DND-41 (cell line): ENCODE data around the gene ACAD11.

ENCODE experiments used
- ATAC-seq: fragments of 200-7000 bp; cut with Tn5 transposase; 3 replicates; pipeline ENCODE4 v1.9.1; 2021; ENCODE audit warnings: low read depth; ENCODE audit not compliant: insufficient read depth
- DNase-seq: peaks from one replicate; pipeline ENCODE4 v3.0.0-alpha.2; 2020
- H2AFZ ChIP-seq: 2 replicates; pipeline ENCODE4 v1.6.0; 2012; ENCODE audit warnings: low read depth, low read length
- H3K27ac ChIP-seq: 2 replicates; pipeline ENCODE4 v1.5.1; 2012; ENCODE audit warnings: low read length, inconsistent platforms
- H3K27me3 ChIP-seq: fragments of 200-600 bp; sonication (generic); 2 replicates; pipeline ENCODE4 v1.6.0; 2012; ENCODE audit warnings: low read length, mild to moderate bottlenecking, inconsistent platforms; ENCODE audit not compliant: insufficient read depth, poor library complexity
- H3K36me3 ChIP-seq: 2 replicates; pipeline ENCODE4 v1.5.1; 2012; ENCODE audit warnings: low read length, inconsistent platforms; ENCODE audit not compliant: insufficient read depth
- H3K4me1 ChIP-seq: 2 replicates; pipeline ENCODE4 v1.5.1; 2012; ENCODE audit warnings: mild to moderate bottlenecking, low read length; ENCODE audit not compliant: insufficient read depth
- H3K4me2 ChIP-seq: 2 replicates; pipeline ENCODE4 v1.6.0; 2012; ENCODE audit warnings: mild to moderate bottlenecking, moderate library complexity, low read length, inconsistent platforms; ENCODE audit not compliant: insufficient read depth
- H3K4me3 ChIP-seq, 2 experiments: fragments of 200-600 bp in 1 of 2; shearing (Covaris generic) in 1 of 2; 2 replicates each; pipeline ENCODE4 v1.5.1; 2012 to 2016; ENCODE audit warnings: inconsistent platforms in 2 of 2, low read length in 2 of 2, mild to moderate bottlenecking in 2 of 2, low read depth in 1 of 2, moderate library complexity in 1 of 2
- H3K79me2 ChIP-seq: 2 replicates; pipeline ENCODE4 v1.6.0; 2012; ENCODE audit warnings: low read length, inconsistent platforms; ENCODE audit not compliant: insufficient read depth
- H3K9ac ChIP-seq: 2 replicates; pipeline ENCODE4 v1.6.0; 2012; ENCODE audit warnings: low read depth, mild to moderate bottlenecking, inconsistent platforms, low read length, moderate library complexity
- H3K9me3 ChIP-seq: 2 replicates; pipeline ENCODE4 v1.5.1; 2012; ENCODE audit warnings: low read length, moderate library complexity, mild to moderate bottlenecking, inconsistent platforms; ENCODE audit not compliant: insufficient read depth, severe bottlenecking
- H4K20me1 ChIP-seq: 2 replicates; pipeline ENCODE4 v1.6.0; 2012; ENCODE audit warnings: low read length; ENCODE audit not compliant: insufficient read depth
- CTCF ChIP-seq: IDR thresholded peaks from 2 replicates; pipeline ENCODE4 v1.5.1; 2012; ENCODE audit warnings: borderline replicate concordance, low read length, moderate library complexity, mild to moderate bottlenecking; ENCODE audit not compliant: poor library complexity, severe bottlenecking; ENCODE audit errors: extremely low read depth
- EZH2 ChIP-seq: IDR thresholded peaks from 3 replicates; pipeline ENCODE4 v1.6.1; 2012; ENCODE audit warnings: borderline replicate concordance, low read depth, mild to moderate bottlenecking, moderate library complexity, low read length, inconsistent platforms; ENCODE audit not compliant: severe bottlenecking

Gene ACAD11

DNA sequence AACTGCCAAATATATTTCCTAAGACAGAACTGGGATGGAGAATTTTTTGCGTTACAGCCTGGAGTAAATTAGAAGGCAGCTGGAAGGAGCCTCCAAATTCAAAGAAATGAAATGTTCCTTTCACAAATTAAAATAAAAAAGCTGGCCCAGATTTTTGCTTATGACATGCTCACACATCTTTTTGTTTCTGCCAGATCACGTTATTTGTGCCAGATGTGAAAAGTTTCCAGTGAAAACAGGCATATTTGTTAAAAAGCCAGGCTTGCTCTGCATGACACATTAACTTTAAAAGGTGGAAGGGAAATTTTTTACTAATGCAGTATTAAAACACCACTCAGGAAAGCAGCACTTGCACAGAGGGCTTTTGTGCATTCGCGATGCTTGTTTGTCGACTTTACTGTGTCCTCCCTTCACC, 85.8 kb downstream of the ACAD11 start:
- H3K4me1 ChIP-seq, result no peaks in the 10 kb centered on the region
- H3K4me3 ChIP-seq, result no peak overlapping the region
- no peak for TF ChIP-seq EZH2
- no peak for TF ChIP-seq CTCF
- H3K4me2 ChIP-seq, result no peak overlapping the region
- H3K27ac ChIP-seq, result no peak overlapping the region
- no peak overlapping the region for H3K9ac ChIP-seq
- no peaks in the 10 kb centered on the region for H3K79me2 ChIP-seq
- peaks cover 19% of the 10 kb centered on the region; the same call in 1 of the 2 replicates for H3K36me3 ChIP-seq
- no peaks in the 10 kb centered on the region for H3K27me3 ChIP-seq
- ATAC-seq (no peak), DNase-seq (no peak)
- no peaks in the 10 kb centered on the region for H3K9me3 ChIP-seq
- no peak overlapping the region for H2AFZ ChIP-seq
- H4K20me1 ChIP-seq, result no peaks in the 10 kb centered on the region

- TF ChIP-seq CTCF, result no peak
- TF ChIP-seq EZH2, result no peak
- H3K4me1 ChIP-seq, result no peaks in the 10 kb centered on the region
- no peaks in the 10 kb centered on the region for H3K27me3 ChIP-seq
- H3K4me3 ChIP-seq, result no peak overlapping the region
- H2AFZ ChIP-seq, result no peak overlapping the region
- H3K4me2 ChIP-seq, result no peak overlapping the region
- H3K9ac ChIP-seq, result no peak overlapping the region
- no peak overlapping the region for H3K27ac ChIP-seq
- no peak for DNase-seq
- H3K9me3 ChIP-seq, result no peaks in the 10 kb centered on the region
- no peaks in the 10 kb centered on the region for H3K79me2 ChIP-seq
- no peaks in the 10 kb centered on the region for H4K20me1 ChIP-seq
- ATAC-seq, result no peak
- H3K36me3 ChIP-seq, result peaks cover 5% of the 10 kb centered on the region; the same call in 1 of the 2 replicates
These were observed 89.6 kb downstream of the ACAD11 start for GRCh38 chr3:132570016-132570415.

DNA sequence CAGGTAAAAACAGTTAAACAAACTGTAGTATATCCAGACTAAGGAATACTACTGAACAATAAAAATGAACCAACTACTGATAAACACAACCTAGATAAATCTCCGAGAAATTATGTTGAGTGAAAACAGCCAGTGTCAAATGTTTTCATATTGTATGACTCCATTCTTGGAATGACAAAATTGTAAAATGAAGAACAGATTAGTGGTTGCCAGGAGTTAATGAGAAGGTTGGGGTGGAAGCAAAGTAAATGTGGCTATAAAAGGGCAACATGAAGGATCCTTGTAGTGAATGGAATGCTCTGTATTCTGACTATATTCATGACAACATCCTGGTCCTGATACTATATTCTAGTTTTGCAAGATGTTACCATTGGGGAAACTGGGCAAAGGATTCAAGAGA, 90.0 kb downstream of the ACAD11 start:
- Histone ChIP-seq H3K36me3 (peaks cover 5% of the 10 kb centered on the region; the same call in 1 of the 2 replicates), H3K4me3 (no peak overlapping the region), H3K9me3 (no peaks in the 10 kb centered on the region), H3K4me1 (no peaks in the 10 kb centered on the region), H4K20me1 (no peaks in the 10 kb centered on the region), H3K79me2 (no peaks in the 10 kb centered on the region), H2AFZ (no peak overlapping the region), H3K27me3 (no peaks in the 10 kb centered on the region), H3K9ac (no peak overlapping the region), H3K4me2 (no peak overlapping the region), H3K27ac (no peak overlapping the region)
- TF ChIP-seq EZH2 (no peak), CTCF (no peak)
- ATAC-seq, result no peak
- no peak for DNase-seq

GRCh38 chr3:132569153-132569552, 90.5 kb downstream of the ACAD11 start:
- DNase-seq, result no peak
- Histone ChIP-seq H3K36me3 (peaks cover 5% of the 10 kb centered on the region; the same call in 1 of the 2 replicates), H3K79me2 (no peaks in the 10 kb centered on the region), H3K4me1 (no peaks in the 10 kb centered on the region), H3K9me3 (no peaks in the 10 kb centered on the region), H3K4me3 (no peak overlapping the region), H3K4me2 (no peak overlapping the region), H3K27ac (no peak overlapping the region), H4K20me1 (no peaks in the 10 kb centered on the region), H3K9ac (no peak overlapping the region), H2AFZ (no peak overlapping the region), H3K27me3 (no peaks in the 10 kb centered on the region)
- TF ChIP-seq CTCF (no peak), EZH2 (no peak)
- no peak for ATAC-seq
